Fibroblast of the aortic adventitia (primary cell): ENCODE measurements around the gene TBC1D7. TPM values are rescaled to one million over a fixed set of nuclear protein-coding genes. Genes with fewer than 3 reads are reported as not detected.
A peak's percentile ranks its signal among the peaks of the same experiment; 100 is the strongest.
"Not testable (repeated sequence)": the region's sequence is repeated elsewhere in the genome, so short reads cannot be mapped to it uniquely, and the experiment has no call there.

ENCODE experiments used
- DNase-seq: peaks from one replicate; pipeline ENCODE4 v3.0.0-alpha.2; 2010; ENCODE audit warnings: low read depth
- H3K4me3 ChIP-seq: 2 replicates; pipeline ENCODE4 v1.5.1; 2011; ENCODE audit warnings: low read depth, mild to moderate bottlenecking, control low read depth, low read length, moderate library complexity
- total RNA-seq: library from RNA; depleted of rRNA; stranded (reverse); fragments of >200 nt; gene quantifications from 2 replicates; pipeline ENCODE4 v1.2.3, GENCODE V29; 2012; ENCODE audit warnings: low replicate concordance
- TF ChIP-seq, protein P1 (sequence below): IDR thresholded peaks from 2 replicates; pipeline ENCODE4 v1.5.1; 2011; ENCODE audit warnings: mild to moderate bottlenecking, low read length, control low read depth, inconsistent platforms; ENCODE audit not compliant: insufficient read depth

TBC1D7 gene
- total RNA-seq, 1 donor: 15.8 TPM

DNA sequence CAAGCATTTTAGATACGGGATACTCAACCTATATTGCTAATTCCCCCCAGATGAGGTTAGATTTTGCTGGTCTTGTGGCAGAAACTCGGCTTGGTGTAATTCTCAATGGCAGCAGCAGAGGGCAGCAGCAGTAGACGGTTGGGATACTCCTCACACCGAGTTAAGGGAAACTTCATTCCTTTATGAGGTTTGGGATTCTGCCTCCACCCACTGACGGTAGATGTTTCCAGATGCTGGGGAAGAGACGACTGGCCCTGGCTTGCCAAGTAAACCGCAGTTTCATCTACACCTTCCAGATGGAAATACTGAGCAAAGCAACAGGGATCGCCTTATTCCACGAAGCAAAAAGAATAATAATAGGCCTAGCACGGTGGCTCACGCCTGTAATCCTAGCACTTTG is 8.2 kb upstream of the TBC1D7 start:
- DNase-seq: peak; percentile 96
- TF ChIP-seq, protein P1, sequence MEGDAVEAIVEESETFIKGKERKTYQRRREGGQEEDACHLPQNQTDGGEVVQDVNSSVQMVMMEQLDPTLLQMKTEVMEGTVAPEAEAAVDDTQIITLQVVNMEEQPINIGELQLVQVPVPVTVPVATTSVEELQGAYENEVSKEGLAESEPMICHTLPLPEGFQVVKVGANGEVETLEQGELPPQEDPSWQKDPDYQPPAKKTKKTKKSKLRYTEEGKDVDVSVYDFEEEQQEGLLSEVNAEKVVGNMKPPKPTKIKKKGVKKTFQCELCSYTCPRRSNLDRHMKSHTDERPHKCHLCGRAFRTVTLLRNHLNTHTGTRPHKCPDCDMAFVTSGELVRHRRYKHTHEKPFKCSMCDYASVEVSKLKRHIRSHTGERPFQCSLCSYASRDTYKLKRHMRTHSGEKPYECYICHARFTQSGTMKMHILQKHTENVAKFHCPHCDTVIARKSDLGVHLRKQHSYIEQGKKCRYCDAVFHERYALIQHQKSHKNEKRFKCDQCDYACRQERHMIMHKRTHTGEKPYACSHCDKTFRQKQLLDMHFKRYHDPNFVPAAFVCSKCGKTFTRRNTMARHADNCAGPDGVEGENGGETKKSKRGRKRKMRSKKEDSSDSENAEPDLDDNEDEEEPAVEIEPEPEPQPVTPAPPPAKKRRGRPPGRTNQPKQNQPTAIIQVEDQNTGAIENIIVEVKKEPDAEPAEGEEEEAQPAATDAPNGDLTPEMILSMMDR: peak; percentile 92
- H3K4me3 ChIP-seq: no peak overlapping the region

DNA sequence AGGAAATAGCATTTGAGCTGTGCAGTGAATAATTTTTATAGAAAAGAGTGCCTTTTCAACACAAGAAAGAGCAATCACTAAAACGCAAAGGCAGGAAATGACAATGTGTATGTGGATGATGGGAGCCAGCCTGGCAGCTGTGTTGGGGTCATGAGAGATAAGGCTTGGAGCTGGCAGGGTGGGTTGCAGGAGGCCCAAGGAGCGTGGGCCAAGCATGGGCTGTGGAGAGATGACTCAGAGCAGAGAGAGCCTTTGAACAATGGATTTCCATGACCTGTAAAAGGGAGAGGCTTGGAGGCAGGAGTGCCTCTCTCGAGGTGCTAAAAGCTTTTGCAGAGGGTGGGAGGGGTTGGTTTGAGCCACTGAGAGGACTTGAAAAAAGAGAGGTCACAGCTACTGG is 6.6 kb upstream of the TBC1D7 start:
- peak; percentile 84 for DNase-seq
- H3K4me3 ChIP-seq: no peak overlapping the region
- TF ChIP-seq, protein P1: no peak

DNA sequence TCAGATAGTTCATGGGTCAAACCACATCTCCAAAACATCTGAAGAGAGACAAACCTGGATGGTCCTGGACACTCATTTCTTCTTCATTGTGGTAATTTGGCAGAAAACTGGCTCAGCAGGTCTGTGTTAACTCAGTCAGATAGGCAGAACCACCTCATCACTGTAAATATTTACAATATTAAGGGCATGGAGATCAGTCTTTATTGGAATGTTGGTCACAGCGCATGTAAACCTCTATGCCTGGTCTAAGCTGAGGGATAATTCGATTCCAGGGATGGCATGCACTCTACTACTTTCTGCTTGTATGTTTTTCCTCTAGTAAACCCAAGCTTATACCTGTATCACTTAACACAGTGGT is 4.0 kb upstream of the TBC1D7 start:
- DNase-seq: no peak
- TF ChIP-seq, protein P1: no peak
- H3K4me3 ChIP-seq: no peak overlapping the region

DNA sequence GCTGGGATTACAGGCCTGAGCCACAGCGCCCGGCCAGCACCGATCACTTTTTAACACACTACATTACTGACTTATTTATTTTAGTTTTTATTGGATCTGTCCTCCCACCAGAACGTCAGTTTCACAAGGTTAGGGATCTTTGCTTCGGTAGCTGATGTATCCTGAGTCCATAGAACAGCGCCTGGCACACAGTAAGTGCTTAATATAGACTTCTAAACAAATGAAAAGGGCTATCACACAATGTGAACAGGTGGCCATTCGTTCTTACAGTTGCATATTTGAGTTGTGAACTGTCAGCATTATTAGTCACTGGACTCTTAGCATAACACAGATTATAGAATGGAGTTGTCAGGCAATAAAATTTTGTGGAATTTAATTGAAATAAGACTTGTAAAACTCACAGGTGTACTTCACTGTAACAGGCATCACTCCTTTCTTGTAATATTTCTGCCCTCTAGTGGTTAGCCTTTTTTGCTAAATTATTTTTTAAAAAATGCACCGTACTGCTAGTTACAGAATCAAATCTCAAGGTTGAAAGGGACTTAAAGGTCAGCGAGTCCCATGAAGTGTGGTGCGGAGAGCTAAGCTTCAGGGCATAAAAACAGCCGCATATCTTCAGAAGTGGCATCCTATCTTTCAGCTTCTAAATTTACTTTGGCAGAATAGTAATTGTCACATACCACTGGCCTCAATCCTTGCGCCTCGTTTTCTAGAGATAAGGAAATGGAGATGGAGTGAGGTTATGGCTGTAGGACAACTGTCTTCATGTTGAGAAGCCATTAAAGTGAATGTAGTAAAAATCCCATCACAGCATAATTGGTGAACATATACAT is 3.4 kb upstream of the TBC1D7 start:
- H3K4me3 ChIP-seq: no peak overlapping the region
- peak; percentile 58 for DNase-seq
- TF ChIP-seq, protein P1: peak; percentile 67

DNA sequence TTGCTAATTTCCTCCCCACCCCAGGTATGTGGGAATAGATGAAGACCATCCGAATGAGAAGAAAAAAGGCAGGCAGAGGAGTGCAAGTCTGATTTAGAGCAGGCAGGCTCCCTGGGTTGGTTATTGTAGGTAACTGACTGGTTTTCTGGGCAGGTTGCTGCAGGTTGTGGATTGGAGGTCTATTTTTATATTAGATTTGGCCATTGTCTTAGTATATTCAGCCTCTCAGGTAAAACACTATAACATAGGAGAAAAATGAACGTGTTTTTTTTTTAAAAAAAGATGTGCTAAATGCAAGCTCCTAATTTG is 492 bp upstream of the TBC1D7 start:
- TF ChIP-seq, protein P1: no peak
- H3K4me3 ChIP-seq: peak overlapping the region; percentile 93
- DNase-seq: no peak

DNA sequence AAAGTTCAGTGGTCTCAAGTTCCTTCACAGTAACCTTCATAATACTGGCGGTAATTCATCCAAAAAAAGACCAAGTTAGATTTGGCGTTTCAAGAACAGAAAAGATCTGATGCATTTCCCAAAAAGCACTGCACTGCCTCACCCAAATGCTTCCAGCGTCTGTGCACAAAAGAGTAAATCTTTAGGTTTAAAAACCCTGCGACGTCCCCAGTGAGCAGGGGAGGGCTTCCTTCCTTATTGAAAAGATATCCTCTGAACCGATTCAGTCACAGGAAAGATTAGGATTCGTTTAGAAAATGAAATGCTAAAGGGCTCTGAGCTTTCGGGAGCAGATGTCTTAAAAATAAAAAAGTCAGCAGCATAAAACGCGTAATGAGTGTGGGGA is 654 bp downstream of the TBC1D7 start:
- peak; percentile 19 for DNase-seq
- H3K4me3 ChIP-seq: peak overlapping the region; percentile 93
- TF ChIP-seq, protein P1: no peak

DNA sequence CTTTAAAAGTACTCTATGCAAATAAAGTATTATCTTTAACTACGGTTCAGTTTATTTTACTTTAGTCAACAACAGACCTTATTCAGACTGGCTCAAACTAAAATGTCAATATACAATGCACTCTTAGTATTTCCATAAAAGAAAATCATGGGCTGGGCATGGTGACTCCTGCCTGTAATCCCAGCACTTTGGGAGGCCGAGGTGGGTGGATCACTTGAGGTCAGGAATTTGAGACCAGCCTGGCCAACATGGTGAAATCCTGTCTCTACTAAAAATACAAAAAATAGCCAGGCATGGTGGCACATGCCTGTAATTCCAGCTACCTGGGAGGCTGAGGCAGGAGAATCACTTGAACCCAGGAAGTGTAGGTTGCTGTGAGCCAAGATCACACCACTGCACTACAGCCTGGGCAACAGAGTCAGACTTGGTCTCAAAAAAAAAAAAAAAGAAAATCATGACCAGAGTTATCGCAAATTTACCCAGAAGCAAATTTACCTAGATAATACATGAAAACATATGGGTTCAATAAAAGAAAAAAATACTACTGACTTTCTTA is 2.2 kb downstream of the TBC1D7 start:
- not testable (repeated sequence) for H3K4me3 ChIP-seq, DNase-seq
